H1 (cell line): ENCODE data around the gene ADORA1. TPM values are rescaled to one million over a fixed set of nuclear protein-coding genes. Genes with fewer than 3 reads are reported as not detected.

Experiments
- CHD1 ChIP-seq: IDR thresholded peaks from 2 replicates; pipeline ENCODE4 v1.6.1; 2012; ENCODE audit warnings: low read depth, low read length, improper control_type of control experiment
- EGR1 ChIP-seq: IDR thresholded peaks from 2 replicates; pipeline ENCODE4 v1.6.1; 2011; ENCODE audit warnings: low read depth, low read length, borderline replicate concordance
- PHF8 ChIP-seq: fragments of 200-600 bp; sonication (generic); conservative IDR thresholded peaks from 2 replicates; pipeline ENCODE4 v1.7.1; 2012; ENCODE audit warnings: low read depth, mild to moderate bottlenecking, inconsistent platforms, low read length, moderate library complexity
- RBBP5 ChIP-seq: IDR thresholded peaks from 2 replicates; pipeline ENCODE4 v1.7.1; 2012; ENCODE audit warnings: low read depth, mild to moderate bottlenecking, inconsistent platforms, low read length, moderate library complexity, borderline replicate concordance
- SUZ12 ChIP-seq: fragments of 200-600 bp; sonication (generic); IDR thresholded peaks from 2 replicates; pipeline ENCODE4 v1.6.1; 2012; ENCODE audit warnings: mild to moderate bottlenecking, inconsistent platforms, low read length, moderate library complexity, mixed read lengths
- polyA plus RNA-seq, 7 experiments: library from polyadenylated mRNA; depleted of rRNA in 3 of 7; stranded (reverse) in 5 of 7; unstranded in 2 of 7; fragments of >200 nt in 5 of 7; fragments of 200-250 nt in 2 of 7; gene quantifications; 1 replicate in 5 of 7; 2 replicates in 1 of 7; 4 replicates in 1 of 7; pipeline versions ENCODE4 v1.2.1 to v1.2.3, GENCODE V29; 2011 to 2013; ENCODE audit warnings: missing spikeins in 2 of 7, mixed read lengths in 2 of 7
- total RNA-seq: library from RNA; stranded (reverse); fragmentation: NEBNext Ultra II Directional; extraction: Animal tissue kit (Norgen Biotek cat#: 25700); gene quantifications from 2 replicates; pipeline ENCODE4 v1.2.1, GENCODE V29; 2021
- TF ChIP-seq, protein P1 (sequence below): fragments of 300-600 bp; sonication (generic); IDR thresholded peaks from 2 replicates; pipeline ENCODE4 v1.7.1; 2012; ENCODE audit warnings: low read length, moderate library complexity, mild to moderate bottlenecking, inconsistent platforms; ENCODE audit not compliant: insufficient replicate concordance
- TF ChIP-seq, protein P2 (sequence below): IDR thresholded peaks from 2 replicates; pipeline ENCODE4 v1.6.1; 2011; ENCODE audit warnings: low read depth, mild to moderate bottlenecking, low read length; ENCODE audit not compliant: insufficient read depth
- TF ChIP-seq, protein P3 (sequence below), 3 experiments: IDR thresholded peaks; 1 replicate in 2 of 3; 2 replicates in 1 of 3; pipeline versions ENCODE4 v1.5.1 to v1.6.1; 2011; ENCODE audit warnings: low read length in 3 of 3, mild to moderate bottlenecking in 3 of 3, inconsistent platforms in 2 of 3, low read depth in 1 of 3, moderate library complexity in 1 of 3; ENCODE audit not compliant: insufficient read depth in 1 of 3; ENCODE audit errors: control extremely low read depth in 1 of 3

Gene ADORA1
- total and polyA plus RNA-seq, 2 of the 8 experiments (the other 6 are each of a cell fraction or from before 2014, with no cell fraction given), result 3.3 to 6.7 TPM

DNA sequence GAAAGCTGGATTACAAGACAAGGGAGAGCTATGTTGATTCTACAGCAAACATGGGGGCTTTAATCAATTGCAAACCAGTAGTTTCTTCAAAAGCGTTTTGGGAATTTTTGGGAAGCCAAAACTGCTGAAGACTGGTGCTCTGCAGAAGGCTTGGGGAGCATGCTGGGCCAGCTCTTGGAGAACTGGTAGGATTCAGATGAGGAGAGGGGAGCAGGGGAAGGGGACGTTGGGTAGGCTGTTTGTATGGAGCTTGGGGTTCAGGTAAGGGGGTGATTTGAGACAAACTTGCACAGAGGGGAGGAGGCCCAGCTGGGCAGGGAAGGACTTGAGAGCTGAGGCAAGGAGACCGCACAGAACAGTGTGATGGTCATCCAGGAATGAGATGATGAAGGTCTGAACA lies 39.1 kb upstream of the ADORA1 start (continued):
- TF ChIP-seq, protein P1, sequence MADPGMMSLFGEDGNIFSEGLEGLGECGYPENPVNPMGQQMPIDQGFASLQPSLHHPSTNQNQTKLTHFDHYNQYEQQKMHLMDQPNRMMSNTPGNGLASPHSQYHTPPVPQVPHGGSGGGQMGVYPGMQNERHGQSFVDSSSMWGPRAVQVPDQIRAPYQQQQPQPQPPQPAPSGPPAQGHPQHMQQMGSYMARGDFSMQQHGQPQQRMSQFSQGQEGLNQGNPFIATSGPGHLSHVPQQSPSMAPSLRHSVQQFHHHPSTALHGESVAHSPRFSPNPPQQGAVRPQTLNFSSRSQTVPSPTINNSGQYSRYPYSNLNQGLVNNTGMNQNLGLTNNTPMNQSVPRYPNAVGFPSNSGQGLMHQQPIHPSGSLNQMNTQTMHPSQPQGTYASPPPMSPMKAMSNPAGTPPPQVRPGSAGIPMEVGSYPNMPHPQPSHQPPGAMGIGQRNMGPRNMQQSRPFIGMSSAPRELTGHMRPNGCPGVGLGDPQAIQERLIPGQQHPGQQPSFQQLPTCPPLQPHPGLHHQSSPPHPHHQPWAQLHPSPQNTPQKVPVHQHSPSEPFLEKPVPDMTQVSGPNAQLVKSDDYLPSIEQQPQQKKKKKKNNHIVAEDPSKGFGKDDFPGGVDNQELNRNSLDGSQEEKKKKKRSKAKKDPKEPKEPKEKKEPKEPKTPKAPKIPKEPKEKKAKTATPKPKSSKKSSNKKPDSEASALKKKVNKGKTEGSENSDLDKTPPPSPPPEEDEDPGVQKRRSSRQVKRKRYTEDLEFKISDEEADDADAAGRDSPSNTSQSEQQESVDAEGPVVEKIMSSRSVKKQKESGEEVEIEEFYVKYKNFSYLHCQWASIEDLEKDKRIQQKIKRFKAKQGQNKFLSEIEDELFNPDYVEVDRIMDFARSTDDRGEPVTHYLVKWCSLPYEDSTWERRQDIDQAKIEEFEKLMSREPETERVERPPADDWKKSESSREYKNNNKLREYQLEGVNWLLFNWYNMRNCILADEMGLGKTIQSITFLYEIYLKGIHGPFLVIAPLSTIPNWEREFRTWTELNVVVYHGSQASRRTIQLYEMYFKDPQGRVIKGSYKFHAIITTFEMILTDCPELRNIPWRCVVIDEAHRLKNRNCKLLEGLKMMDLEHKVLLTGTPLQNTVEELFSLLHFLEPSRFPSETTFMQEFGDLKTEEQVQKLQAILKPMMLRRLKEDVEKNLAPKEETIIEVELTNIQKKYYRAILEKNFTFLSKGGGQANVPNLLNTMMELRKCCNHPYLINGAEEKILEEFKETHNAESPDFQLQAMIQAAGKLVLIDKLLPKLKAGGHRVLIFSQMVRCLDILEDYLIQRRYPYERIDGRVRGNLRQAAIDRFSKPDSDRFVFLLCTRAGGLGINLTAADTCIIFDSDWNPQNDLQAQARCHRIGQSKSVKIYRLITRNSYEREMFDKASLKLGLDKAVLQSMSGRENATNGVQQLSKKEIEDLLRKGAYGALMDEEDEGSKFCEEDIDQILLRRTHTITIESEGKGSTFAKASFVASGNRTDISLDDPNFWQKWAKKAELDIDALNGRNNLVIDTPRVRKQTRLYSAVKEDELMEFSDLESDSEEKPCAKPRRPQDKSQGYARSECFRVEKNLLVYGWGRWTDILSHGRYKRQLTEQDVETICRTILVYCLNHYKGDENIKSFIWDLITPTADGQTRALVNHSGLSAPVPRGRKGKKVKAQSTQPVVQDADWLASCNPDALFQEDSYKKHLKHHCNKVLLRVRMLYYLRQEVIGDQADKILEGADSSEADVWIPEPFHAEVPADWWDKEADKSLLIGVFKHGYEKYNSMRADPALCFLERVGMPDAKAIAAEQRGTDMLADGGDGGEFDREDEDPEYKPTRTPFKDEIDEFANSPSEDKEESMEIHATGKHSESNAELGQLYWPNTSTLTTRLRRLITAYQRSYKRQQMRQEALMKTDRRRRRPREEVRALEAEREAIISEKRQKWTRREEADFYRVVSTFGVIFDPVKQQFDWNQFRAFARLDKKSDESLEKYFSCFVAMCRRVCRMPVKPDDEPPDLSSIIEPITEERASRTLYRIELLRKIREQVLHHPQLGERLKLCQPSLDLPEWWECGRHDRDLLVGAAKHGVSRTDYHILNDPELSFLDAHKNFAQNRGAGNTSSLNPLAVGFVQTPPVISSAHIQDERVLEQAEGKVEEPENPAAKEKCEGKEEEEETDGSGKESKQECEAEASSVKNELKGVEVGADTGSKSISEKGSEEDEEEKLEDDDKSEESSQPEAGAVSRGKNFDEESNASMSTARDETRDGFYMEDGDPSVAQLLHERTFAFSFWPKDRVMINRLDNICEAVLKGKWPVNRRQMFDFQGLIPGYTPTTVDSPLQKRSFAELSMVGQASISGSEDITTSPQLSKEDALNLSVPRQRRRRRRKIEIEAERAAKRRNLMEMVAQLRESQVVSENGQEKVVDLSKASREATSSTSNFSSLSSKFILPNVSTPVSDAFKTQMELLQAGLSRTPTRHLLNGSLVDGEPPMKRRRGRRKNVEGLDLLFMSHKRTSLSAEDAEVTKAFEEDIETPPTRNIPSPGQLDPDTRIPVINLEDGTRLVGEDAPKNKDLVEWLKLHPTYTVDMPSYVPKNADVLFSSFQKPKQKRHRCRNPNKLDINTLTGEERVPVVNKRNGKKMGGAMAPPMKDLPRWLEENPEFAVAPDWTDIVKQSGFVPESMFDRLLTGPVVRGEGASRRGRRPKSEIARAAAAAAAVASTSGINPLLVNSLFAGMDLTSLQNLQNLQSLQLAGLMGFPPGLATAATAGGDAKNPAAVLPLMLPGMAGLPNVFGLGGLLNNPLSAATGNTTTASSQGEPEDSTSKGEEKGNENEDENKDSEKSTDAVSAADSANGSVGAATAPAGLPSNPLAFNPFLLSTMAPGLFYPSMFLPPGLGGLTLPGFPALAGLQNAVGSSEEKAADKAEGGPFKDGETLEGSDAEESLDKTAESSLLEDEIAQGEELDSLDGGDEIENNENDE, result no peak
- TF ChIP-seq, protein P2, sequence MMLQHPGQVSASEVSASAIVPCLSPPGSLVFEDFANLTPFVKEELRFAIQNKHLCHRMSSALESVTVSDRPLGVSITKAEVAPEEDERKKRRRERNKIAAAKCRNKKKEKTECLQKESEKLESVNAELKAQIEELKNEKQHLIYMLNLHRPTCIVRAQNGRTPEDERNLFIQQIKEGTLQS, result no peak
- TF ChIP-seq, protein P3, sequence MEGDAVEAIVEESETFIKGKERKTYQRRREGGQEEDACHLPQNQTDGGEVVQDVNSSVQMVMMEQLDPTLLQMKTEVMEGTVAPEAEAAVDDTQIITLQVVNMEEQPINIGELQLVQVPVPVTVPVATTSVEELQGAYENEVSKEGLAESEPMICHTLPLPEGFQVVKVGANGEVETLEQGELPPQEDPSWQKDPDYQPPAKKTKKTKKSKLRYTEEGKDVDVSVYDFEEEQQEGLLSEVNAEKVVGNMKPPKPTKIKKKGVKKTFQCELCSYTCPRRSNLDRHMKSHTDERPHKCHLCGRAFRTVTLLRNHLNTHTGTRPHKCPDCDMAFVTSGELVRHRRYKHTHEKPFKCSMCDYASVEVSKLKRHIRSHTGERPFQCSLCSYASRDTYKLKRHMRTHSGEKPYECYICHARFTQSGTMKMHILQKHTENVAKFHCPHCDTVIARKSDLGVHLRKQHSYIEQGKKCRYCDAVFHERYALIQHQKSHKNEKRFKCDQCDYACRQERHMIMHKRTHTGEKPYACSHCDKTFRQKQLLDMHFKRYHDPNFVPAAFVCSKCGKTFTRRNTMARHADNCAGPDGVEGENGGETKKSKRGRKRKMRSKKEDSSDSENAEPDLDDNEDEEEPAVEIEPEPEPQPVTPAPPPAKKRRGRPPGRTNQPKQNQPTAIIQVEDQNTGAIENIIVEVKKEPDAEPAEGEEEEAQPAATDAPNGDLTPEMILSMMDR (IDR thresholded peaks at IDR 0.05; ENCODE audit: control extremely low read depth in 1 of 3, insufficient read depth in 1 of 3, low read depth in 1 of 3, low read length in 3 of 3), result no peak
- TF ChIP-seq EGR1 (no peak), CHD1 (no peak), SUZ12 (no peak), RBBP5 (no peak), PHF8 (no peak)
